NT2/D1 (cell line): ENCODE results near the gene RPS23.
"Not testable (repeated sequence)": the region's sequence is repeated elsewhere in the genome, so short reads cannot be mapped to it uniquely, and the experiment has no call there.

Source experiments
- YY1 ChIP-seq: IDR thresholded peaks from 2 replicates; pipeline ENCODE4 v1.6.1; 2011; ENCODE audit not compliant: insufficient read length, insufficient read depth
- ZNF274 ChIP-seq: IDR thresholded peaks from 2 replicates; pipeline ENCODE4 v1.6.1; 2011; ENCODE audit warnings: mild to moderate bottlenecking, low read depth, low read length

- TF ChIP-seq YY1, ZNF274: not testable (repeated sequence)
Measured at GRCh38 chr5:82272571-82273356, 5.4 kb downstream of the RPS23 start.
